Measurements from ENCODE around the gene RNF10.
"Not testable (repeated sequence)": the region's sequence is repeated elsewhere in the genome, so short reads cannot be mapped to it uniquely, and the experiment has no call there.

DNA sequence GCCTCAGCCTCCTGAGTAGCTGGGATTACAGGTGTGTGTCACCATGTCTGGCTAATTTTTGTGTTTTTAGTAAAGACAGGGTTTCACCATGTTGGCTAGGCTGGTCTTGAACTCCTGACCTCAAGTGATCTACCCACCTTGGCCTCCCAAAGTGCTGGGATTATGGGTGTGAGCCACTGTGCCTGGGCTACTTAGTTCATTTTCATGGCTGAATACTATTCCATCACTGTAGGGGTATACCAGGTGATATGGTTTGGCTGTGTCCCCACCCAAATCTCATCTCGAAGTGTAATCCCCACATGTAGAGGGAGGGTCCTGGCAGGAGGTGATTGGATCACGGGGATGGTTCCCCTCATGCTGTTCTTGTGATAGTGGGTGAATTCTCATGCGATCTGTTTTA is 83.0 kb downstream of the RNF10 start:
- TF ChIP-seq, protein P1, sequence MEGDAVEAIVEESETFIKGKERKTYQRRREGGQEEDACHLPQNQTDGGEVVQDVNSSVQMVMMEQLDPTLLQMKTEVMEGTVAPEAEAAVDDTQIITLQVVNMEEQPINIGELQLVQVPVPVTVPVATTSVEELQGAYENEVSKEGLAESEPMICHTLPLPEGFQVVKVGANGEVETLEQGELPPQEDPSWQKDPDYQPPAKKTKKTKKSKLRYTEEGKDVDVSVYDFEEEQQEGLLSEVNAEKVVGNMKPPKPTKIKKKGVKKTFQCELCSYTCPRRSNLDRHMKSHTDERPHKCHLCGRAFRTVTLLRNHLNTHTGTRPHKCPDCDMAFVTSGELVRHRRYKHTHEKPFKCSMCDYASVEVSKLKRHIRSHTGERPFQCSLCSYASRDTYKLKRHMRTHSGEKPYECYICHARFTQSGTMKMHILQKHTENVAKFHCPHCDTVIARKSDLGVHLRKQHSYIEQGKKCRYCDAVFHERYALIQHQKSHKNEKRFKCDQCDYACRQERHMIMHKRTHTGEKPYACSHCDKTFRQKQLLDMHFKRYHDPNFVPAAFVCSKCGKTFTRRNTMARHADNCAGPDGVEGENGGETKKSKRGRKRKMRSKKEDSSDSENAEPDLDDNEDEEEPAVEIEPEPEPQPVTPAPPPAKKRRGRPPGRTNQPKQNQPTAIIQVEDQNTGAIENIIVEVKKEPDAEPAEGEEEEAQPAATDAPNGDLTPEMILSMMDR (IDR thresholded peaks at IDR 0.05; ENCODE audit: poor library complexity, severe bottlenecking), result not testable (repeated sequence)
- TF ChIP-seq EZH2 (IDR thresholded peaks at IDR 0.05; ENCODE audit: borderline replicate concordance, insufficient read depth, low read length, poor library complexity, severe bottlenecking); POLR2AphosphoS5 (IDR thresholded peaks at IDR 0.05); EP300 (conservative IDR thresholded peaks at IDR 0.05; ENCODE audit: poor library complexity, severe bottlenecking); SMC3 (conservative IDR thresholded peaks at IDR 0.05; ENCODE audit: poor library complexity): not testable (repeated sequence)
- TF ChIP-seq, protein P2, sequence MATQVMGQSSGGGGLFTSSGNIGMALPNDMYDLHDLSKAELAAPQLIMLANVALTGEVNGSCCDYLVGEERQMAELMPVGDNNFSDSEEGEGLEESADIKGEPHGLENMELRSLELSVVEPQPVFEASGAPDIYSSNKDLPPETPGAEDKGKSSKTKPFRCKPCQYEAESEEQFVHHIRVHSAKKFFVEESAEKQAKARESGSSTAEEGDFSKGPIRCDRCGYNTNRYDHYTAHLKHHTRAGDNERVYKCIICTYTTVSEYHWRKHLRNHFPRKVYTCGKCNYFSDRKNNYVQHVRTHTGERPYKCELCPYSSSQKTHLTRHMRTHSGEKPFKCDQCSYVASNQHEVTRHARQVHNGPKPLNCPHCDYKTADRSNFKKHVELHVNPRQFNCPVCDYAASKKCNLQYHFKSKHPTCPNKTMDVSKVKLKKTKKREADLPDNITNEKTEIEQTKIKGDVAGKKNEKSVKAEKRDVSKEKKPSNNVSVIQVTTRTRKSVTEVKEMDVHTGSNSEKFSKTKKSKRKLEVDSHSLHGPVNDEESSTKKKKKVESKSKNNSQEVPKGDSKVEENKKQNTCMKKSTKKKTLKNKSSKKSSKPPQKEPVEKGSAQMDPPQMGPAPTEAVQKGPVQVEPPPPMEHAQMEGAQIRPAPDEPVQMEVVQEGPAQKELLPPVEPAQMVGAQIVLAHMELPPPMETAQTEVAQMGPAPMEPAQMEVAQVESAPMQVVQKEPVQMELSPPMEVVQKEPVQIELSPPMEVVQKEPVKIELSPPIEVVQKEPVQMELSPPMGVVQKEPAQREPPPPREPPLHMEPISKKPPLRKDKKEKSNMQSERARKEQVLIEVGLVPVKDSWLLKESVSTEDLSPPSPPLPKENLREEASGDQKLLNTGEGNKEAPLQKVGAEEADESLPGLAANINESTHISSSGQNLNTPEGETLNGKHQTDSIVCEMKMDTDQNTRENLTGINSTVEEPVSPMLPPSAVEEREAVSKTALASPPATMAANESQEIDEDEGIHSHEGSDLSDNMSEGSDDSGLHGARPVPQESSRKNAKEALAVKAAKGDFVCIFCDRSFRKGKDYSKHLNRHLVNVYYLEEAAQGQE (IDR thresholded peaks at IDR 0.05; ENCODE audit: borderline replicate concordance), result not testable (repeated sequence)

Measured in neural cell (in vitro differentiated cells).